Liver (tissue), 9 donors: ENCODE results near the gene CCDC158. TPM values are rescaled to one million over a fixed set of nuclear protein-coding genes. Genes with fewer than 3 reads are reported as not detected.
"Not testable (repeated sequence)": the region's sequence is repeated elsewhere in the genome, so short reads cannot be mapped to it uniquely, and the experiment has no call there.

Experiments used
- DNase-seq: peaks from one replicate; pipeline ENCODE4 v3.0.0-alpha.2; 2017; ENCODE audit warnings: low spot score
- H3K27ac ChIP-seq, 2 donors: one replicate each; pipeline ENCODE4 v1.7.0; 2013; ENCODE audit warnings: inconsistent platforms in 2 of 2, low read length in 2 of 2, control low read depth in 1 of 2, low read depth in 1 of 2, mild to moderate bottlenecking in 1 of 2
- H3K27me3 ChIP-seq, 4 donors: one replicate each; pipeline versions ENCODE4 v1.6.1 to v1.7.0; 2013; ENCODE audit warnings: low read length in 3 of 4, inconsistent platforms in 1 of 4, mild to moderate bottlenecking in 1 of 4, moderate library complexity in 1 of 4; ENCODE audit not compliant: control insufficient read depth in 4 of 4, insufficient read depth in 4 of 4
- H3K36me3 ChIP-seq, 4 donors: one replicate each; pipeline versions ENCODE4 v1.6.1 to v1.7.0; 2013; ENCODE audit warnings: low read length in 3 of 4, mild to moderate bottlenecking in 3 of 4, low read depth in 1 of 4, moderate library complexity in 1 of 4; ENCODE audit not compliant: control insufficient read depth in 4 of 4, insufficient read depth in 3 of 4
- H3K4me1 ChIP-seq, 4 donors: one replicate each; pipeline versions ENCODE4 v1.6.1 to v1.7.0; 2013; ENCODE audit warnings: low read length in 3 of 4, mild to moderate bottlenecking in 3 of 4, moderate library complexity in 1 of 4; ENCODE audit not compliant: control insufficient read depth in 4 of 4, insufficient read depth in 4 of 4
- H3K4me3 ChIP-seq, 3 donors: one replicate each; pipeline versions ENCODE4 v1.6.1 to v1.7.0; 2013; ENCODE audit warnings: low read length in 3 of 3, control low read depth in 1 of 3, low read depth in 1 of 3, mild to moderate bottlenecking in 1 of 3
- H3K9ac ChIP-seq, 2 donors: one replicate each; pipeline ENCODE4 v1.7.0; 2013; ENCODE audit warnings: low read length in 2 of 2, mild to moderate bottlenecking in 2 of 2, moderate library complexity in 2 of 2, control low read depth in 1 of 2, low read depth in 1 of 2
- H3K9me3 ChIP-seq, 4 donors: one replicate each; pipeline versions ENCODE4 v1.6.1 to v1.7.0; 2013; ENCODE audit warnings: low read length in 3 of 4; ENCODE audit not compliant: control insufficient read depth in 4 of 4
- EGR1 ChIP-seq, 2 donors: IDR thresholded peaks; 2 replicates each; pipeline ENCODE4 v1.6.1; 2016 to 2018; ENCODE audit warnings: antibody characterized with exemption in 2 of 2, low read depth in 2 of 2
- FOXA1 ChIP-seq: IDR thresholded peaks from 2 replicates; pipeline ENCODE4 v1.6.1; 2016; ENCODE audit warnings: antibody characterized with exemption
- FOXA2 ChIP-seq: IDR thresholded peaks from 2 replicates; pipeline ENCODE4 v1.6.1; 2016; ENCODE audit warnings: antibody characterized with exemption
- GABPA ChIP-seq, 2 donors: IDR thresholded peaks in 1 of 2; conservative IDR thresholded peaks in 1 of 2; 2 replicates each; pipeline ENCODE4 v1.6.1; 2016; ENCODE audit warnings: antibody characterized with exemption in 2 of 2, mild to moderate bottlenecking in 1 of 2, moderate library complexity in 1 of 2
- HNF4A ChIP-seq, 2 donors: conservative IDR thresholded peaks; 2 replicates each; pipeline ENCODE4 v1.6.1; 2016; ENCODE audit warnings: antibody characterized with exemption in 2 of 2, mild to moderate bottlenecking in 2 of 2
- HNF4G ChIP-seq: IDR thresholded peaks from 2 replicates; pipeline ENCODE4 v1.6.1; 2016; ENCODE audit warnings: antibody characterized with exemption
- JUND ChIP-seq, 2 donors: IDR thresholded peaks; 2 replicates each; pipeline ENCODE4 v1.6.1; 2016; ENCODE audit warnings: antibody characterized with exemption in 2 of 2
- NR2F2 ChIP-seq: IDR thresholded peaks from 2 replicates; pipeline ENCODE4 v1.6.1; 2016; ENCODE audit warnings: antibody characterized with exemption
- RAD21 ChIP-seq, 2 donors: IDR thresholded peaks; 2 replicates each; pipeline ENCODE4 v1.6.1; 2016; ENCODE audit warnings: antibody characterized with exemption in 2 of 2, mild to moderate bottlenecking in 2 of 2
- RXRA ChIP-seq, 2 donors: IDR thresholded peaks; 2 replicates each; pipeline ENCODE4 v1.6.1; 2017 to 2018; ENCODE audit warnings: antibody characterized with exemption in 2 of 2, mild to moderate bottlenecking in 1 of 2
- SP1 ChIP-seq: IDR thresholded peaks from 2 replicates; pipeline ENCODE4 v1.6.1; 2018; ENCODE audit warnings: antibody characterized with exemption, mild to moderate bottlenecking
- TAF1 ChIP-seq: conservative IDR thresholded peaks from 2 replicates; pipeline ENCODE4 v1.6.1; 2016; ENCODE audit warnings: antibody characterized with exemption, mild to moderate bottlenecking
- YY1 ChIP-seq: IDR thresholded peaks from 2 replicates; pipeline ENCODE4 v1.6.1; 2016; ENCODE audit warnings: antibody characterized with exemption, mild to moderate bottlenecking
- WGBS: extraction: QIAGEN DNeasy Blood & Tissue Kit; methylation state at CpG from one replicate; pipeline ENCODE4 v1.1.7; 2013; 5-methylcytosine and 5-hydroxymethylcytosine counted together
- polyA plus RNA-seq, 2 donors: library from polyadenylated mRNA; stranded (reverse) in 1 of 2; unstranded in 1 of 2; fragments of 200-250 nt in 1 of 2; fragments of >200 nt in 1 of 2; fragmentation: Nextera tagmentation in 1 of 2; extraction: Ambion mirVana in 1 of 2; gene quantifications; one replicate each; pipeline versions ENCODE4 v1.2.1 to v1.2.3, GENCODE V29; 2013 to 2015
- total RNA-seq, 2 donors: library from RNA; depleted of rRNA; stranded (reverse); fragments of >200 nt; gene quantifications; one replicate each; pipeline ENCODE4 v1.2.3, GENCODE V29; 2014
- TF ChIP-seq, protein P1 (sequence below): IDR thresholded peaks from 2 replicates; pipeline ENCODE4 v1.6.1; 2016; ENCODE audit warnings: antibody characterized with exemption
- TF ChIP-seq, protein P2 (sequence below): IDR thresholded peaks from 2 replicates; pipeline ENCODE4 v1.6.1; 2016; ENCODE audit warnings: antibody characterized with exemption
- TF ChIP-seq, protein P3 (sequence below): IDR thresholded peaks from 2 replicates; pipeline ENCODE4 v1.6.1; 2016; ENCODE audit warnings: antibody characterized with exemption, mild to moderate bottlenecking
- TF ChIP-seq, protein P4 (sequence below): IDR thresholded peaks from 2 replicates; pipeline ENCODE4 v1.6.1; 2016; ENCODE audit warnings: antibody characterized with exemption
- TF ChIP-seq, protein P5 (sequence below): fragments of 150-350 bp; IDR thresholded peaks from 2 replicates; pipeline ENCODE4 v1.5.1; 2017; ENCODE audit warnings: improper control_type of control experiment, low read depth, low read length; ENCODE audit not compliant: missing input control
- donor health status: healthy.
- donor health status: healthy.
- donor health status: healthy.
- donor health status: healthy.
- donor health status: healthy.

CCDC158 gene
- total and polyA plus RNA-seq, 4 donors = 0.28 to 4.0 (median 1.1) TPM

DNA sequence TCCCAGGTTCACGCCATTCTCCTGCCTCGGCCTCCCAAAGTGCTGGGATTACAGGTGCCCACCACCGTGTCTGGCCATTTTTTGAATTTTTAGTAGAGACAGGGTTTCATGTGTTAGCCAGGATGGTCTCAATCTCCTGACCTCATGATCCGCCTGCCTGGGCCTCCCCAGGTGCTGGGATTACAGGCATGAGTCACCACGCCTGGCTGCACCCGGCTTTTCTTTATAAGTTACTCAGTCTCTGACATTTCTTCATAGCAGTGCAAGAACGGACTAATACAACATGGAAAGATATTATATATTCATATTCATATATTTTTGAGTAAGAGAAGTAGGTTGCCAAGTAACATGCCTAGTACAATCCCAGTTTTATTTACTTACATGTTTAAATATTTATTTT is 36.9 kb upstream of the CCDC158 start (continued):
- TF ChIP-seq, protein P1, sequence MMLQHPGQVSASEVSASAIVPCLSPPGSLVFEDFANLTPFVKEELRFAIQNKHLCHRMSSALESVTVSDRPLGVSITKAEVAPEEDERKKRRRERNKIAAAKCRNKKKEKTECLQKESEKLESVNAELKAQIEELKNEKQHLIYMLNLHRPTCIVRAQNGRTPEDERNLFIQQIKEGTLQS = no peak
- TF ChIP-seq NR2F2 = no peak

DNA sequence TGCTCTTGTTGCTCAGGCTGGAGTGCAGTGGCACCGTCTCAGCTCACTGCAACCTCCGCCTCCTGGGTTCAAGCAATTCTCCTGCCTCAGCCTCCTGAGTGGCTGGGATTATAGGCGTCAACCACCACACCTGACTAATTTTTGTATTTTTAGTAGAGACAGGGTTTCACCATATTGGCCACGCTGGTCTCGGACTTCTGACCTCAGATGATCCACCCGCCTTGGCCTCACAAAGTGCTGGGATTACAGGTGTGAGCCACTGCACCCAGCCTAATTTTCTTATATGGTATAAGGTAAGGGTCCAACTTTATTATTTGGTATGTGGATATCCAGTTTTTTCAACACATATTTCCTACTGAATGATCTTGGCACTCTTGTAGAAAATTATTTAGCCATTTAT is 33.1 kb upstream of the CCDC158 start:
- not testable (repeated sequence) for H3K27me3 ChIP-seq, H3K36me3 ChIP-seq, DNase-seq, H3K9me3 ChIP-seq
- 48% methylated on average over 6 of the region's 6 CpGs for WGBS
- TF ChIP-seq, protein P2, sequence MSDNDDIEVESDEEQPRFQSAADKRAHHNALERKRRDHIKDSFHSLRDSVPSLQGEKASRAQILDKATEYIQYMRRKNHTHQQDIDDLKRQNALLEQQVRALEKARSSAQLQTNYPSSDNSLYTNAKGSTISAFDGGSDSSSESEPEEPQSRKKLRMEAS = peak; percentile 32
- TF ChIP-seq RAD21 (IDR thresholded peaks at IDR 0.05) = peak in 1 of 2 donors; percentile 17
- peak; percentile 60 for TF ChIP-seq YY1
- peak; percentile 52 to 60 for TF ChIP-seq RXRA (IDR thresholded peaks at IDR 0.05)
- TF ChIP-seq SP1 = peak; percentile 19
- peak; percentile 48 to 73 for TF ChIP-seq HNF4A (conservative IDR thresholded peaks at IDR 0.05)
- Histone ChIP-seq H3K27ac (peak overlapping the region; percentile 63 to 74), H3K4me1 (peaks cover 2 to 32% (median 26%) of the 10 kb centered on the region in 4 donors), H3K4me3 (peak overlapping the region; percentile 12 to 43 (median 41)), H3K9ac (peak overlapping the region; percentile 21 to 38)

DNA sequence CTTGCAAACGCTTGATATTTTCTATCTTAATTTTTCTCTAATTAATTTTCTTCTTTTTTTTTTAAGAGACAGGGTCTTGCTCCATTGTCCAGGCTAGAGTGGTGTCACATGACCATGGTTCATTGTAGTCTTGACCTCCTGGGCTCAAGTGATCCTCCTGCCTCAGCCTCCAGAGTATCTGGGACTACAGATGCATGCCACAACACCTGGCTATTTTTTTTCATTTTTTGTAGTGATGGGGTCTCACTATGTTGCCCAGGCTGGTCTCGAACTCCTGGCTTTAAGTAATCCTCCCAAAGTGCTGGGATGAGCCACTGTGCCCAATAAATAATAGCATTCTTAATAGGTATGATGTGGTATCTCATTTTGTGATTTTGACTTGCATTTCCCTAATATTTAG is 32.3 kb upstream of the CCDC158 start:
- H3K27me3 ChIP-seq = no peaks in the 10 kb centered on the region
- no peak overlapping the region for H3K4me3 ChIP-seq
- no peaks in the 10 kb centered on the region for H3K36me3 ChIP-seq
- 96% methylated on average over 2 of the region's 2 CpGs for WGBS
- H3K9me3 ChIP-seq = no peaks in the 10 kb centered on the region
- no peak overlapping the region for H3K27ac ChIP-seq
- TF ChIP-seq FOXA1 (no peak), GABPA (IDR thresholded peaks at IDR 0.05 in 1 of 2, conservative IDR thresholded peaks at IDR 0.05 in 1 of 2) (no peak)
- H3K9ac ChIP-seq = no peak overlapping the region
- peaks cover 2 to 35% (median 27%) of the 10 kb centered on the region in 4 donors for H3K4me1 ChIP-seq
- DNase-seq = no peak

DNA sequence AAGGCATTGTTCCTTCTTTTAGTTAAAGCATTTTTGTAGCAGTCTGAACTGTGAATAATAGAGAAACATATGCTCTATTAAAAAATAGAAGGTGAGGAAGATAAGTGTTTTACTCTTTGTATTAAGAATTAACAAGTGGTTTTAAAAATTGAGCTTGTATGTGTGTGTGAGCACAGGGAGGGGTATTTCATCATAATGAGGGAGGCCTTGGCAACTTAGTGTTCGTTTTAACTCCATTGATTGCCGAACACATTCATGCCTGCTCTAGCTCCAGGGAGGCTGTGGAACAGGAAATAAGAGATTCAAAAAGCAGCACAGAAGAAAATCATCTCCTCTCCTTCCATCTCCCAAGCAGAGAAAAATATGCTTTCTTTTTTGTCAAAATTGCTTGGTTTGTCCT is 28.9 kb upstream of the CCDC158 start:
- no peaks in the 10 kb centered on the region for H3K27me3 ChIP-seq
- 22% methylated on average over 2 of the region's 2 CpGs for WGBS
- H3K9ac ChIP-seq = peak overlapping the region in 1 of 2 donors; percentile 46
- H3K4me1 ChIP-seq = peaks cover 4 to 35% (median 25%) of the 10 kb centered on the region in 4 donors
- no peak overlapping the region for H3K4me3 ChIP-seq
- no peaks in the 10 kb centered on the region for H3K9me3 ChIP-seq
- DNase-seq = no peak
- H3K27ac ChIP-seq = peak overlapping the region; percentile 48 to 55
- H3K36me3 ChIP-seq = no peaks in the 10 kb centered on the region
- peak; percentile 13 to 16 for TF ChIP-seq RXRA (IDR thresholded peaks at IDR 0.05)
- TF ChIP-seq, protein P1 = peak; percentile 79
- TF ChIP-seq, protein P2 = no peak
- TF ChIP-seq JUND (IDR thresholded peaks at IDR 0.05) = no peak
- TF ChIP-seq, protein P3, sequence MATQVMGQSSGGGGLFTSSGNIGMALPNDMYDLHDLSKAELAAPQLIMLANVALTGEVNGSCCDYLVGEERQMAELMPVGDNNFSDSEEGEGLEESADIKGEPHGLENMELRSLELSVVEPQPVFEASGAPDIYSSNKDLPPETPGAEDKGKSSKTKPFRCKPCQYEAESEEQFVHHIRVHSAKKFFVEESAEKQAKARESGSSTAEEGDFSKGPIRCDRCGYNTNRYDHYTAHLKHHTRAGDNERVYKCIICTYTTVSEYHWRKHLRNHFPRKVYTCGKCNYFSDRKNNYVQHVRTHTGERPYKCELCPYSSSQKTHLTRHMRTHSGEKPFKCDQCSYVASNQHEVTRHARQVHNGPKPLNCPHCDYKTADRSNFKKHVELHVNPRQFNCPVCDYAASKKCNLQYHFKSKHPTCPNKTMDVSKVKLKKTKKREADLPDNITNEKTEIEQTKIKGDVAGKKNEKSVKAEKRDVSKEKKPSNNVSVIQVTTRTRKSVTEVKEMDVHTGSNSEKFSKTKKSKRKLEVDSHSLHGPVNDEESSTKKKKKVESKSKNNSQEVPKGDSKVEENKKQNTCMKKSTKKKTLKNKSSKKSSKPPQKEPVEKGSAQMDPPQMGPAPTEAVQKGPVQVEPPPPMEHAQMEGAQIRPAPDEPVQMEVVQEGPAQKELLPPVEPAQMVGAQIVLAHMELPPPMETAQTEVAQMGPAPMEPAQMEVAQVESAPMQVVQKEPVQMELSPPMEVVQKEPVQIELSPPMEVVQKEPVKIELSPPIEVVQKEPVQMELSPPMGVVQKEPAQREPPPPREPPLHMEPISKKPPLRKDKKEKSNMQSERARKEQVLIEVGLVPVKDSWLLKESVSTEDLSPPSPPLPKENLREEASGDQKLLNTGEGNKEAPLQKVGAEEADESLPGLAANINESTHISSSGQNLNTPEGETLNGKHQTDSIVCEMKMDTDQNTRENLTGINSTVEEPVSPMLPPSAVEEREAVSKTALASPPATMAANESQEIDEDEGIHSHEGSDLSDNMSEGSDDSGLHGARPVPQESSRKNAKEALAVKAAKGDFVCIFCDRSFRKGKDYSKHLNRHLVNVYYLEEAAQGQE = no peak
- peak; percentile 39 for TF ChIP-seq SP1
- TF ChIP-seq, protein P4, sequence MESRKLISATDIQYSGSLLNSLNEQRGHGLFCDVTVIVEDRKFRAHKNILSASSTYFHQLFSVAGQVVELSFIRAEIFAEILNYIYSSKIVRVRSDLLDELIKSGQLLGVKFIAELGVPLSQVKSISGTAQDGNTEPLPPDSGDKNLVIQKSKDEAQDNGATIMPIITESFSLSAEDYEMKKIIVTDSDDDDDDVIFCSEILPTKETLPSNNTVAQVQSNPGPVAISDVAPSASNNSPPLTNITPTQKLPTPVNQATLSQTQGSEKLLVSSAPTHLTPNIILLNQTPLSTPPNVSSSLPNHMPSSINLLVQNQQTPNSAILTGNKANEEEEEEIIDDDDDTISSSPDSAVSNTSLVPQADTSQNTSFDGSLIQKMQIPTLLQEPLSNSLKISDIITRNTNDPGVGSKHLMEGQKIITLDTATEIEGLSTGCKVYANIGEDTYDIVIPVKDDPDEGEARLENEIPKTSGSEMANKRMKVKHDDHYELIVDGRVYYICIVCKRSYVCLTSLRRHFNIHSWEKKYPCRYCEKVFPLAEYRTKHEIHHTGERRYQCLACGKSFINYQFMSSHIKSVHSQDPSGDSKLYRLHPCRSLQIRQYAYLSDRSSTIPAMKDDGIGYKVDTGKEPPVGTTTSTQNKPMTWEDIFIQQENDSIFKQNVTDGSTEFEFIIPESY = no peak
- TF ChIP-seq FOXA2 = no peak
- TF ChIP-seq RAD21 (IDR thresholded peaks at IDR 0.05) = peak in 1 of 2 donors; percentile 40
- no peak for TF ChIP-seq GABPA (IDR thresholded peaks at IDR 0.05 in 1 of 2, conservative IDR thresholded peaks at IDR 0.05 in 1 of 2)
- peak; percentile 79 for TF ChIP-seq YY1
- peak; percentile 42 for TF ChIP-seq TAF1
- peak; percentile 28 to 36 for TF ChIP-seq HNF4A (conservative IDR thresholded peaks at IDR 0.05)
- TF ChIP-seq EGR1 (IDR thresholded peaks at IDR 0.05; ENCODE audit: low read depth in 2 of 2) = no peak
- TF ChIP-seq FOXA1 = no peak
- no peak for TF ChIP-seq HNF4G
- TF ChIP-seq, protein P5, sequence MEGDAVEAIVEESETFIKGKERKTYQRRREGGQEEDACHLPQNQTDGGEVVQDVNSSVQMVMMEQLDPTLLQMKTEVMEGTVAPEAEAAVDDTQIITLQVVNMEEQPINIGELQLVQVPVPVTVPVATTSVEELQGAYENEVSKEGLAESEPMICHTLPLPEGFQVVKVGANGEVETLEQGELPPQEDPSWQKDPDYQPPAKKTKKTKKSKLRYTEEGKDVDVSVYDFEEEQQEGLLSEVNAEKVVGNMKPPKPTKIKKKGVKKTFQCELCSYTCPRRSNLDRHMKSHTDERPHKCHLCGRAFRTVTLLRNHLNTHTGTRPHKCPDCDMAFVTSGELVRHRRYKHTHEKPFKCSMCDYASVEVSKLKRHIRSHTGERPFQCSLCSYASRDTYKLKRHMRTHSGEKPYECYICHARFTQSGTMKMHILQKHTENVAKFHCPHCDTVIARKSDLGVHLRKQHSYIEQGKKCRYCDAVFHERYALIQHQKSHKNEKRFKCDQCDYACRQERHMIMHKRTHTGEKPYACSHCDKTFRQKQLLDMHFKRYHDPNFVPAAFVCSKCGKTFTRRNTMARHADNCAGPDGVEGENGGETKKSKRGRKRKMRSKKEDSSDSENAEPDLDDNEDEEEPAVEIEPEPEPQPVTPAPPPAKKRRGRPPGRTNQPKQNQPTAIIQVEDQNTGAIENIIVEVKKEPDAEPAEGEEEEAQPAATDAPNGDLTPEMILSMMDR = no peak
